IPS-11a (cell line): ENCODE data around the gene PPP5C.

Experiments
- H3K4me3 ChIP-seq: one replicate; pipeline ENCODE4 v1.5.1; 2013; ENCODE audit warnings: low read depth, low read length, control low read depth

PPP5C gene

DNA sequence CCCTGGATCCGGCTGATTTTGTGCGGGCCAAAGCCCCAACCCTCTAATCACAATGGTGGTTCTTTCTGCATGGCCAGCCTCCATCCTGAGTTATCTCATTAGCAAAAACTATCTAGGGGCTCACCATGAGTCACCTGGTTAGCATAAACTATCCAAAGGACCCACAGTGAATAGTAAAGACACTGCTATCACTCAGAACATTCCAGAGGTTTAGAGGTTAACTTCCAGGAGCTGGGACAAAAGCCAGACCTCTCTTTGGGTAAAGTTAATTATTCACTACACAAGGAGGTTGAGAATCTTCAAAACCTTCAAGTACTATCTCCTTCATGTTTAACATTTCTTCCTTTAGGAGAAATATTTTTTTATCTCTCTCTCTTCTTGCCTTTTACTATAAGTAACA, 18.8 kb upstream of the PPP5C start:
- no peak overlapping the region for H3K4me3 ChIP-seq

DNA sequence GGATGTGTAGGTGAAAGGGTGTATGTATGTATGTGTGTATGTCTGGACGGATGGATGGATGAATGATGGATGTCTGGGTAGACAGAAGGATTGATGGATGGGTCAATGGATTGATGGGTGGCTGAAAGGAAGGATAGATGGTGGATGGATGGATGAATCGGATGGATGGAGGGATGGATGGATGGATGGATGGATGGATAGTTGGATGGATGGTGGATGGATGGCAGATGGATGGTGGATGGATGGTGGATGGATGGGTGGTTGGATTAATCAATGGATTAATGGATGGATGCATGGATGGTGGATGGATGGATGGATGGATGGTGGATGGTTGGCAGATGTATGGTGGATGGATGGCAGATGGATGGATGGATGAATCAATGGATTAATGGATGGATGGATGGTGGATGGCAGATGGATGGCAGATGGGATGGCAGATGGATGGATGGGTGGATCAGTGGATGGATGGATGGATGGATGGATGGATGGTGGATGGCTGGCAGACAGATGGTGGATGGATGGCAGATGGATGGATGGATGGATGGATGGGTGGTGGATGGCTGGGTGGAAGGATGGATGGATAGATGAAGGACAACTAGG, 16.5 kb upstream of the PPP5C start:
- no peak overlapping the region for H3K4me3 ChIP-seq

DNA sequence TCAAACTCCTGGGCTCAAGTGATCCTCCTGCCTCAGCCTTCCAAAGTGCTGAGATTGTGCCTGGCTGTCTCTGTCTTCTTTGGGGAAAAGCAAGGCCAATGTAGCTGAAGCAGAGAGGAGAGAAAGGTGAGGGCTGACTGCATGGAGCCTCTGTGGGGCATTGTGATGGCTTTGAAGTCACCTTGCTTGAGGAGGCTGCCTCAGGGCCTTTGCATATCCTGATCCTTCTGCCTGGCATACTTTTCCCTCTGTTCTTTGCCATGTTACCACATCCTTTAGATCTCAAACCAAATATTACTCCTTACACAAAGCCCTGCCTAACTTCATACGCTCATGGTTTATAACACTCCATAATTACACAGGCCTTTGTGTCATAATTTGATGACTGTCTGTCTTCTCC, 9.4 kb upstream of the PPP5C start:
- no peak overlapping the region for H3K4me3 ChIP-seq

DNA sequence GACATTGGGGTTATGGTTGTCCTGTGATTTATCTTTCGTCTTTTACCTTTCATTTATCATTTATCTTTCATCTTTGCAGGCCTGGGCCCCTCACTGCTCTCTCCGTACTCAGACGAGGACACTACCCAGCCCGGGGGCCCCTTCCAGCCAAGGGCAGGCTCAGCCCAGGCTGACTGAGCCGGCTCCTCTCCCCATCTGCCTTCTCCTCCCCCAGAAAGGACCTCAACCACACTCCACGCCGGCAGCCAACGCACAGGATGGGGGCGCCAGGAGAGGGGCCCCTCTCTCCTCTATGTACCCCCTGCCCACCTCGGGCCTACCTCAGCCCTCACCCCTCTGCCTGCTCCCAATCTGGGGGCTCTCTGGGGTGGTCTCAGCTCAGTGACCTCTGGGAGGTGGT, 7.4 kb upstream of the PPP5C start:
- H3K4me3 ChIP-seq, result no peak overlapping the region

DNA sequence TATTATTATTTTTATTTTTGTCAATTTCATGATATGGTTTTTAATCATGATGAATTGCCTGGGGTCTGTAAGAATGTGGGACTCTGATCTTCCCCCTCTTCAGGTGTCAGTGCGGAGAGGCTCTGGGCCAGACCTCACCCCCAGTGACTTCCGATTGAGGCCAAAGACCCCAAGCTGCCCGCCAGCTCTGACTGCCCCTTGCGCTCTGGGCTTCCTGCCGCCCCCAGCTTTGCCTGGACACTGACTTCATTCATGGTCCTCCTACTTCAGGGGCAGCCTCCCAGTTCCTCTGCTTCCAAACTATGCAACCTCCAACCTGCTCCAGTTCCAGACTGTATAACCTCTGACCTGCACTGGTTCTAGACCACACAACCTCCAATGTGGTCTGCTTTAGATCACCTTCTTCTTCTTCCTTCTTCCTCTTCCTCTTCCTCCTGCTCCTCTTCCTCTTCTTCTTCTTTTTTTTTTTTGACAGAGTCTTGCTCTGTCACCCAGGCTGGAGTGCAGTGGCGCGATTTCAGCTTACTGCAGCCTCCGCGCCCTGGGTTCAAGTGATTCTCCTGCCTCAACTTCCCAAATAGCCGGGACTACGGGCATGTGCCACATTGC, 6.7 kb upstream of the PPP5C start:
- no peak overlapping the region for H3K4me3 ChIP-seq

DNA sequence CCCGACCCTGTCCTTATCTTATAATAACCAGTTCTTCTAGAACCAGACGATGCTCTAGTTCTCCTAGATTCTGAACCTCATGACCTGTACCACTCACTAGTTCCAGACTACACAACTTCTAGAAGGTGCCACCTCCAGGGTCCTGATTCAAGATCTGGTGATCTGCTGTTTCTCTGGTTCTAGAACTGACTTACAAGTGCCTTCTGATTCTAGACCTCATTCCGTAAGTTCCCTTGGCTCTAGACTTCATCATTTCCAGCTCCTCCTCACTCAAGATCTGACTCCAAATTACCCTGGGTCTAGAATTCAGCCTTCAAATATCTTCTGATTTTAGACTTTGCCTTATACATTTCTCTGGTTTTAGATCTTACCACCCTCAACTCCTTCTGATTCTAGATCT, 5.0 kb upstream of the PPP5C start:
- no peak overlapping the region for H3K4me3 ChIP-seq

DNA sequence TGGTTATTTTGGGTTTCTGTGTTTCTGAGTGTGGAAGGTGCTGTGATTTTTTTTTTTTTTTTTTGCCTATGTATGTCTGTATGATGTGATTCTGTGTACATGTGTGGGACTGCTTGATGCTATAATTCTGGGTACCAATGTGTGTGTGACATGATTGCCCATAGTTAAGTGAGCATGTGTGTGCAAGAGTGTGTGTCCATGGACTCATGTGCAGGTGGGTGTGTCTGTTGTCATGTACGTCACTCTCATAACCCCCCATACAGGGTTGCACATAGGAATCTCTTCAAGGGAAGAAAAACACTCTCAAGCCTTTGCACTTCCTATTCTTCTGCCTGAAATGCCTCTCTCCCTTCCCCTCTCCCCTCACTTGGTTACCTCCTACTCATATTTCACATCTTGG, 2.5 kb upstream of the PPP5C start:
- H3K4me3 ChIP-seq, result no peak overlapping the region

DNA sequence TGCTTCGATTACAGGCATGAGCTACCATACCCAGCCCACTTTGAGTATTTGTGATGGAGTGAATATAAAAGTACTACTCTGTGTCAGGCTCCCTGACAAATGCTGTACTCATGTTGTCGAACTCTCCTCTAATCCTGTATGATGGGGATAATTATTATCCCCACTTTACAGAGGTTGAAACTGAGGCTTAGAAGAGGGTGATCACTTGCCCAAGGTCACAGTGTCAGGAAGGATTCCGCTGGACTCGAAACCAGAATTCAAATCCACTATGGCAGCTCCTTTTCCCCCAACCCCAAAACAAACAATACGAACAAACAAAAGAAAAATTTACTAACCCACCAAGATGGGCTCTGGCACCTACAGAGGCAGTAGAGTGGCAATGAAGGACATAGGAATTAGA, 1.7 kb upstream of the PPP5C start:
- no peak overlapping the region for H3K4me3 ChIP-seq

DNA sequence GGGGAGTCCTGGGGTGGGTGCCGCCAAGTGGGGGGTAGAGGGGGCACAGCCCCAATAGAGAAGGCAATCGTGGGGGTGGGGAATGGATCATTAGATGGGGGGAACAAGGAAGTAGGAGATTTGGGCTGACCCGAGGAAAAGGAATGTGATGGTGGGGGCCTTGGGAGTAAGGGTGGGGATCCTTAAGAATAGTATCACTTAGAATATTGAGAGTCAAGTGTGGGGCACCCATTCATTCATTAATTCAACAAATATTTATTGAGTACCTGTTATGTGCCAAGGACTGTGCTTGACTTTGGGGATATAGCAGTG, 641 bp downstream of the PPP5C start:
- H3K4me3 ChIP-seq, result peak overlapping the region; percentile 97

DNA sequence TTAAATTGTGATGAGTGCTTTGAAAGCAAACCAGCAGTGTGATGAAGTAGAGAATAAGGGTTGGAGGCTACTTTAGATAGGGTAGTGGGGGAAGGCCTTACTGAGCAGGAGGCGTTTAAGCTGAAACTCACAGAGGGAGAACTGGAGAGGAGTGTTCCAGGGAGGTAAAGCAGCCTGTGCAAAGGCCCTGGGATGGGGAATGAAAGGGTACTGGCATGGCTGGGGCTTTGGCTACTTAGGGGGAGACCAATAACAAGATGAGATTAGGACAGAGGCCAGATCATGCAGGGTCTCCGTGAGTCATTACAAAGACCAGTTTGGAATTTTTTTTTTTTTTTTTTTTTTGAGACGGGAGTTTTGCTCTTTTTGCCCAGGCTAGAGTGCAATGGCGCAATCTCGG, 1.1 kb downstream of the PPP5C start:
- no peak overlapping the region for H3K4me3 ChIP-seq

DNA sequence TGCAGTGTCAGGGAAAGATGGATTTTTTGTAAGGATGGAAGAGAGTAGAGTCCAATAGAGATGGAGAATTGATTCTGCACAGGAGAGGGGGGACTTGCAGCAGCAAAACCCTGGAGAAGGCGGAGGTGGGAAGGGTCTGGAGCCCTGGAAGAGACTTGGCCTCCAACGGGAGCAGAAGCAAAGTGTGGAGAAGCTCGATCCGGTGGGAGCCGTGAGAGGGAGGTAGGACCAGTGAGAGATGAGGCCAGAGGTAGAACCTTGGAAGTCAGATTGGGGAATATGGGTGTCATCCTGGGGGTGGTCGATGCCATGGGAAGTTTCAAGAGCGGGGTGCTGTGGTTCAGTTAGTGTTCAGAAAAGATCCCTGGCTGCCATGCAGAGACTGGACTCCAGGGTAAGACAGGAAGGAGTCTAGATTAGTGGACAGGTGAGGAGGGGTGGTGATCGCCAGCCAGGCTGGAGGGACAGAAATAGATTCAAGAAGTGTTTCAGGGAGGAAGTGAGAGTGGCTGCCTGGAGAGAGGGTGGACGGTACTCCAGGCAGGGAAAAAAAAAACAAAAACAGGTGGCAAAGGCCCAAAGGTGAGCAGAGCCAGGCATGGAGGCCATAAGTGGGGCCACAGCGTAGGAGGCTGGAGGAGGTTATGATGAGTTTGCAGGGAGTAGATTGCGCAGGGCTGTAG, 2.6 kb downstream of the PPP5C start:
- no peak overlapping the region for H3K4me3 ChIP-seq

DNA sequence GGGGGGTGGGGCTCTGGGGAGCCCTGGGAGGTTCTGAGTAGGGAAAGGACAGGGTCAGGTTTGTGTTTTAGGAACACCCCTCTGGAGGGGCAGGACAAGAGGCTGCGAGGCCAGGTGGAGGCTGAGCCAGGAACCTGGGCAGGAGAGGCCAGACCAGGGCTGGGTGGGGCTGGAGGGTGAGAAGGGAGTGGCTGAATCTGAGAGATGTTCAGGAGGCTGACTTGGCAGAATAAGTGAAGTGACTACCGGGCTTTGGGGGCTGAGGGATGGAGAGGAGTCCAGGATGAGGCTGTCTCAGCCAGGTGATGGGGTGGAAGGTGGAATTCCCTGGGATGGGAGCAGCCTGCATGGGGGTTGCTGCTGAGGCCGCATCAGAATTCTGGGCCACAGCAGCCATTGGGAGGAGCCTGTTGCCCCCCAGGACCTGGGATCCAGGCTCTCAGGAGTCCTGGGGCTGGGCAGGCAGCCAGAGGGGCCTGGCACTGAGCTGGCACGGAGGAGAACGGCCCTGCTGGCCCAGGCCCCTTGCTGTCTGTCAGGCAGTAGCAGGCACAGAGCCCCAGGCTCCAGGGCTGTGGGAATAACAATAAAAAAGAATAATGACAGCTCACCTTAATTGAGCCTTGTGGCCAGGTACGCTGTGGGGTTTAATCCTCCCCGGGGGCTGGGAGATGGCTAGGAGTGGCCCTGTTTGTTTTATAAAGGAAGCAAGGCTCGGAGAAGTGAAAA, 3.3 kb downstream of the PPP5C start:
- no peak overlapping the region for H3K4me3 ChIP-seq

DNA sequence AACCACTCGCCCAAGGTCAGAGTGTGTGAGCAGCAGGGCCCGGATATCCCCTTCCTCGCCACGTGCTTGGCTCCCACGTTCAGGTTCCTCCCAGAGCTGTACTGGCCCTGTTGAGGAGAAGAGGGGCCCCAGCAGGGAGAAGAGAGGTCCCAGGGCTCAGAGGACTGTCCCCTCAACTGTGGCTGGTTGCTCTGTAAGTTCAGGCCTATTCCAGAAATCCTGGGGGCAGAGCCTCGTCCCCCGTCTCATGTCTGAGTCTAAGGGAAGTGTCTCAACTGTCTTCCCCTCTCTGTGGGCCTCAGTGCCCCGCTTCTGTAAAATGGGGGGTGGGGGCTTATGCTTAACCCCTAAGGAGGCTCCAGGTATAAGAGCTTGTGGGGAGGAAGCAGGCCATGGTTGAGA, 3.9 kb downstream of the PPP5C start:
- H3K4me3 ChIP-seq, result no peak overlapping the region

DNA sequence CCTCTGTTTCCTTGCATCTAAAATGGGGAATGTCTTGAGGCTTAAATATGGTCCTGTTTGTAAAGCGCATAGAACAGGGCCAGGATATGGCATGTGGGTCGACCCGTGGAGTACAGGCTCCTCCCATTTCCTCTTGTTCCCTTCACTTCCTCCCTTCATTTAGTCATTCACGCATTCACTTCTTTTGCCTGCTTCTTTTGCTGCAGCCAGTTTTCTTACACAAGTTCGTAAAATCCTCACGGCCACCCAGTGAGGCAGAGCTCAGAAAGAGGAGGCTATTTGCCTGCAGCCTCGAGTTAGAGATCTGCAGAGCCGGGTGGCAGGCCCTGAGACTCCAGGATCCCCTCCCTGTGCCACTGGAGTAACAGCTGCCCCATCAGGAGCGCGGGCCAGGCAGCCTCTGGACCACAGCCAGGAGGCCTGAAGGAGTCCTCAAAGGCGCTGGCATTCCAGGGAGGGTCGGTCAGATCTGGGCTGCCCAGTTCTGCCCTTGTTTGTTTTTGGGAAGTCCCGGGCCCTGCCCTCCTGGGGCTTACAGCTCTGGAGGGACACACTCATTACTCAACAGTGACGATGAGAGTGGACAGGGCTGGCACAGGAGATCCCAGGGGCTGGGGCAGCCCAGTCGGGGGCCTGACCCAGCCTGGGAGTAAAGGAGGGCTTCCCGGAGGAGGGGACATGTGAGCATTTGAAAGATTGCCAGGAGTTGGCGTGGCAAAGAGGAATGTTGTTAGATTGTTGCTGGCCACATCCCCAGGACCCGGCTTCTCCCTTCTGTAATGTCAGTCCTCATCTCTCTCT, 4.6 kb downstream of the PPP5C start:
- H3K4me3 ChIP-seq, result no peak overlapping the region

DNA sequence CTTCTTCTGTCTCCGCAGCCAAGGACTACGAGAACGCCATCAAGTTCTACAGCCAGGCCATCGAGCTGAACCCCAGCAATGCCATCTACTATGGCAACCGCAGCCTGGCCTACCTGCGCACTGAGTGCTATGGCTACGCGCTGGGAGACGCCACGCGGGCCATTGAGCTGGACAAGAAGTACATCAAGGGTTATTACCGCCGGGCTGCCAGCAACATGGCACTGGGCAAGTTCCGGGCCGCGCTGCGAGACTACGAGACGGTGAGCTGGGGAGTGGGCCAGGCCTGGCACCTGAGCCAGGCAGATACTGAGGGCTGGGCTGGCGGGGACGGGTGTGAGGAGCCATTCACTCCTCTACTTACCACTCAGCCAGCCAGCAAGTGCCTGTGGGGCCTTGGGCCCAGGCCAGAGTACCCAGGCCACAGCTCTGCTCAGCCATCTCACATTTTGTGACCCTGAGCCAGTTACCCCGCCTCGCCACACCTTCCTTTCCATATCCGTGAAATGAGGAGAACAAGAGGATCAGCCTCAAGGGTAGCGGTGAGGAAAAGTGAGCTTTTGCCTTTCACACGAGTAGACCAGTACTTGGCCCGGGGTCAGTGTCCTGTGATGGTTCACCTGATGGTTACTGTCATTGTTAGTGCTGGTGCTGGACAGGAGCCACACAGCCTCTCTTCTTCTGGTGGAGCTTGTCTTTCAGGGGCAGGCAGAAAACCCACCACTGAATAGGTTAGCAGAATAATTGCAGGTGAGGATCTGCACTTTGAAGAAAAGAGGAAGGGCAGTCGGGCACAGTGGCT, 7.0 kb downstream of the PPP5C start:
- no peak overlapping the region for H3K4me3 ChIP-seq

DNA sequence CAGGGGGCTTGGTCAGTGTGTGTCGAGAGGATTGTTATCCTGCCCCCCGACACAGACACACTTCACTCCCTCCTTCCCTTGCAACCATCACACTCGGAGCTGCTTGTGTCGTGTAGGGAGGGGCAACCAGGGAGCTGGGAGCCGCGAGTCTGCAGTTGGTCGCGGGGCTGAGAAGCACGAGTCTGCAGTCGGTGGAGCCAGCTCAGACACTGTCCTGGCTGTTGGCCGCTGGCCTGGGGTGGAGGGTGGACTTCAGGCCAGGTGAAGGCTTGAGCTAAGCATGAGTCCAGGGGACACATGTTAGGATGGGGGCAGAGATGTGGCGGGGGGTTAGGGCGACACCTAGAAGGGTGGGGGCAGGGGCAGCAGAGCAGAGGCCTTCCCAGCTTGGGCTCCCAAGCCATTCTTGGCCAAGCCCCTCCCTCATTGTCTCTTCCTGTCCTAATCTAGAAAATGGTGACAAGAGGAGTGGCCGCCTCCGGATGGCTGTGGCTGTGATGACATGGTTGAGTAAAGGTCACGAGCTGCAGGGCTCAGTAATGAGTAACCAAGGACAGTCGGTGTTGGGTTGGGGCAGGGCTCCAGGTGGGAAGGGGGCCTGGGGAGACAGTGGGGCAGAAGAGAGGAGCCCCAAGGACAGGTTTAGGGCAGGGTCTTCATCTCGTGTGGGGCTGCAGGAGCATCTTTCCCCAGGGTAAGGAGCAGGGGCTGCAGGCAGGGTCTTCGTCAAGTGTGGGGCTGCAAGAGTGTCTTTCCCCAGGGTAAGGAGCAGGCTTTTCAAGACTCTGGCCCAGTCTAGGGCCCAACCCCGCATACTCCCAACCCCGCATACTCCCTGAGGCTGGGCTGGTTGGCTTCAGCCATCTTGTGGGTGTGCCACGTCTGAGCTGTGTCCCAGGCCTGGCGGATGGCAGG, 8.6 kb downstream of the PPP5C start:
- H3K4me3 ChIP-seq, result no peak overlapping the region

DNA sequence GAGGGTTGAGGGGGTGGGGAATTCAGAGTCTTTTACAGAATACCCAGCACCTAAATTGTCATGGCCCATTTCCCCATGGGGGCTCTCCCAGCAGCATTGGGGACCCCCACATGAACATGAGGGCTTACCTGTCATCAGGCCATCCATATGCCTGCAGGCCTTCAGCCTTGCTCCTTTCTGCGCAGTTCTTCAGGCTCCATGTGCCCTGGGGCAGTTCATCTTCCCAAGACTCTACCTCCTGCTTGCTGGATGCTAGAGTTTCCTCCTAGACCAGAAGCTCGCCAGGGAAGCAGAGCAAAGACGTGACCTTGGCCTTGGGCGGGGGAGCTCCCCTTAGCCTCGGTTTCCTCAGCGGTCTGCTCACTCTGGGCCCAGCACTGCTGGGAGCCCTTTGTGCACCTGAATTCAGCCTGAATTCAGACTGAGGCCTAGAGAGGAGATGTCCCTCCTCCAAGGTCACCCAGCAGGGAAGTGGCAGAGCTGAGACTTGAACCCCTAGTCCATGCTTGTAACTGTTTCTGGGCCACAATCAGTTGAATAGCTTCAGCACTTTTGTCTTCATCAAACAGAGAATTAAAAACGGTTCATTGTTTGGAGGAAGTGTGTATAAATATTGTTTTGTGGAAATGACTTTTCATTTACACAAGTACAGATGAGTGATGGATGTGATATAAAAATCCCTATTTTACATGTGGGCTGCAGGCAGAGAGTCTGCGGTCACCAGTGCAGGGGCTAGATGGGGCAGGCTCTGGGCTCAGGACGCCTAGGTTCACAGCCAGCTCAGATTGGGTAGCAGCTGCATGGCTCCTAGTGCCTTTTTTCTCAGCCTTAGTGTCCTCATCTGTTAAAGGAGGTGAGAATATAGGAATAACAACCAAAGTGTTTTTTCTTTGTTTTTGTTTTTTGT, 9.5 kb downstream of the PPP5C start:
- H3K4me3 ChIP-seq, result no peak overlapping the region

DNA sequence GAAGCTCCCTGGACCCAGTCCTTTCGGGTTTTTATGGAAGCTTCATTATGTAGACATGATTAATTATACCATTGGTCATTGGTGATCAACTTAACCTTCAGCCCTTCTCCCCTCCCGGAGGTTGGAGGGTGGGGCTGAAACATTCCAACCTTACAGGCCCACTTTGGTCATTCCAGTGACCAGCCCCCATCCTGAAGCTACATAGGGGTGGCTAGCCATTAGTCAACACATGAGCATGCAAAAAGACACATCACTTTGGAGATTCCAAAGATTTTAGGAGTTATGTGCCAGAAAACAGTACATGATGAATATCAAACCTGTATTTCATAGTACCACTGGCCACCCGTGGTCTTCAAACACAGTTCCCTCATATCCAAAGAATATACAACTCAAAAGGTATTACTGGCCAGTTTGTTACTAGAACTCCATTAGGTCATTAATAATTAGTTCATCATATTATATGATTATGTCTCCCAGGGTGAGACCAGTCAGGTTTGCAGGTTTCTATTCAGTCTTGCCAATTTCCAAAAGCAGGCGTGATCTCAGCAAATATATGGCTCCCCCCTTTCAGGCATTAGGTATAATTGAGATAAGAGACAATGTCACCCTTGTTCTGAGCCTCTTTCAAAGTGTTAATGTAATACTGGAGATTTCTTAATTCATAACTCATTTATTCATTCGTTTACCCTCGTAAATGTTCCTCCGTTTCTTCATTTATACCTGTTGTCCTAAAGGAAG, 11.1 kb downstream of the PPP5C start:
- no peak overlapping the region for H3K4me3 ChIP-seq
